Common myeloid progenitor, CD34-positive (primary cell): Measurements from ENCODE around the gene PHF2.

ENCODE experiments used
- CTCF ChIA-PET: fragments of 350-600 bp; sonication (Branson Sonifier 250); formaldehyde crosslinking; loops from one replicate; lab custom pipeline; 2021; ENCODE audit warnings: antibody characterized with exemption; lab: Charles Lee
- POLR2A ChIA-PET: fragments of 350-600 bp; sonication (Branson Sonifier 250); formaldehyde crosslinking; loops from one replicate; lab custom pipeline; 2021; ENCODE audit warnings: antibody characterized with exemption; lab: Charles Lee
- DNase-seq, 3 donors: peaks; one replicate each; pipeline versions ENCODE4 v3.0.0 to v3.0.0-alpha.2; 2013
- H3K27ac ChIP-seq, 2 experiments: 1 replicate in 1 of 2; 2 replicates in 1 of 2; pipeline ENCODE4 v1.7.0; 2013; ENCODE audit warnings: inconsistent platforms in 2 of 2, low read length in 2 of 2, mild to moderate bottlenecking in 2 of 2, low read depth in 1 of 2, moderate library complexity in 1 of 2; ENCODE audit not compliant: severe bottlenecking in 2 of 2, insufficient read depth in 1 of 2, poor library complexity in 1 of 2
- H3K27me3 ChIP-seq, 5 experiments: replicated peaks in 2 of 5; 1 replicate in 3 of 5; 2 replicates in 2 of 5; pipeline versions ENCODE4 v1.6.1 to v1.7.0; 2013; ENCODE audit warnings: low read length in 4 of 5, mild to moderate bottlenecking in 2 of 5, moderate library complexity in 2 of 5, inconsistent platforms in 1 of 5; ENCODE audit not compliant: insufficient read depth in 5 of 5, control insufficient read depth in 4 of 5
- H3K36me3 ChIP-seq, 4 experiments: 1 replicate in 2 of 4; 2 replicates in 2 of 4; pipeline versions ENCODE4 v1.6.1 to v1.7.0; 2013; ENCODE audit warnings: low read length in 3 of 4, control low read depth in 1 of 4, mild to moderate bottlenecking in 1 of 4; ENCODE audit not compliant: control insufficient read depth in 4 of 4, insufficient read depth in 4 of 4
- H3K4me1 ChIP-seq, 4 experiments: 1 replicate in 3 of 4; 2 replicates in 1 of 4; pipeline versions ENCODE4 v1.6.1 to v1.7.1; 2013; ENCODE audit warnings: low read length in 3 of 4, mild to moderate bottlenecking in 3 of 4, control low read depth in 1 of 4, inconsistent platforms in 1 of 4, moderate library complexity in 1 of 4; ENCODE audit not compliant: control insufficient read depth in 4 of 4, insufficient read depth in 4 of 4; ENCODE audit errors: control extremely low read depth in 1 of 4
- H3K4me3 ChIP-seq, 7 experiments: 1 replicate in 4 of 7; 2 replicates in 3 of 7; pipeline versions ENCODE4 v1.5.1 to v1.7.0; 2013; ENCODE audit warnings: mild to moderate bottlenecking in 7 of 7, low read length in 6 of 7, moderate library complexity in 6 of 7, inconsistent platforms in 2 of 7, low read depth in 2 of 7, control low read depth in 1 of 7; ENCODE audit not compliant: insufficient read depth in 4 of 7, control insufficient read depth in 1 of 7; ENCODE audit errors: extremely low read depth in 1 of 7
- H3K9me3 ChIP-seq, 5 experiments: 1 replicate in 4 of 5; 2 replicates in 1 of 5; pipeline versions ENCODE4 v1.6.1 to v1.7.1; 2013; ENCODE audit warnings: low read length in 4 of 5, mild to moderate bottlenecking in 2 of 5, inconsistent platforms in 1 of 5, low read depth in 1 of 5, moderate library complexity in 1 of 5; ENCODE audit not compliant: control insufficient read depth in 4 of 5, insufficient read depth in 2 of 5; ENCODE audit errors: control extremely low read depth in 1 of 5
- WGBS: methylation state at CpG from one replicate; pipeline ENCODE4 v1.1.5; 2013; ENCODE audit not compliant: insufficient coverage; 5-methylcytosine and 5-hydroxymethylcytosine counted together

The PHF2 gene

DNA sequence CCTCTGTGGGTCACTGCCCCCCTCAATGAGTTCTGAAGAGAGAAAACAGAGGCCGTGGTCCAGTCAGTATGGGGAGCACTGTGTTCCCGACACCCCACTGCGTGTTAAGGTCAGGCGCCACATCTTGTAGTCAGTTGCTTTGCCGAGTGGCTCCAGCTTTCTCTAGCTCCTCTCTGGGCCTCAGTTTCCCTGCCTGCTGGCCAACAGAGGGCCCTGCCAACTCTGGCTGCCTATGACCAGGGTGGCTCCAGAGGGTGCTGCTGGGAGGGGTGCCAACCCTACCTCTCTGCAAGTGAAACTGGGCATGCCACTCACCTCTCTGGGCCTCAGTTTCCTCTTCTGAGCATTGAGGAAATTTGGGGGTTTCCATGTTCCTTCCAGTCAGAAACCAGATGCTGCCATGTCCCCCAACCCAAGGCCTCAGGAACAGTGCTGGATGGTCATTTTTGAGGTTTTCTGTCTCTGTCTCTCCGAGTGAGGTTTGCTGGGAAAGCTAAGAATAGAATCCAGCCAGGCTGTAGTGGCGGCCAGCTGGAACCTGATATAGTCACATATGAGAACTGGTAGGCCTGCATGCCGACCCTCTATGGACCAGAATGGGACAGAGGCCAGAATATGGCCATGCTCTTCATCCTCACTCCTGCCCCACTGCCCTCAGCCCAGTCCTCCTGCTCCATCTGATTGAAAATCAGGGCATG, 132.1 kb downstream of the PHF2 start:
- H3K36me3 ChIP-seq, result no peaks in the 10 kb centered on the region
- H3K4me3 ChIP-seq, result no peak overlapping the region
- no peak overlapping the region for H3K27ac ChIP-seq
- CTCF ChIA-PET, result no interaction called here
- peaks cover 0 to 15% (median 3%) of the 10 kb centered on the region in 5 experiments for H3K9me3 ChIP-seq
- 100% methylated on average over 6 of the region's 8 CpGs for WGBS
- H3K27me3 ChIP-seq, result peaks cover 0 to 6% (median 0%) of the 10 kb centered on the region in 5 experiments
- no peak for DNase-seq
- POLR2A ChIA-PET, result no interaction called here
- H3K4me1 ChIP-seq, result peaks cover 0 to 4% (median 0%) of the 10 kb centered on the region in 4 experiments

- POLR2A ChIA-PET, result no interaction called here
Measured at GRCh38 chr9:93708987-93709302, 132.6 kb downstream of the PHF2 start.

GRCh38 chr9:93709600-93710369, 133.4 kb downstream of the PHF2 start:
- POLR2A ChIA-PET, result no interaction called here
- CTCF ChIA-PET, result no interaction called here
- Histone ChIP-seq H3K27me3 (peaks cover 0 to 6% (median 0%) of the 10 kb centered on the region in 5 experiments), H3K36me3 (no peaks in the 10 kb centered on the region), H3K4me1 (peaks cover 0 to 9% (median 0%) of the 10 kb centered on the region in 4 experiments), H3K4me3 (no peak overlapping the region), H3K9me3 (peaks cover 0 to 10% (median 3%) of the 10 kb centered on the region in 5 experiments), H3K27ac (no peak overlapping the region)
- DNase-seq, result peak in 1 of 3 donors; percentile 5
- 92% methylated on average over 2 of the region's 2 CpGs for WGBS

More at GRCh38 chr9:93708987-93709302, 132.6 kb downstream of the PHF2 start:
- peaks cover 0 to 9% (median 0%) of the 10 kb centered on the region in 4 experiments for H3K4me1 ChIP-seq
- no peak for DNase-seq
- WGBS, result 100% methylated on average over 2 of the region's 2 CpGs
- H3K27me3 ChIP-seq, result peaks cover 0 to 6% (median 0%) of the 10 kb centered on the region in 5 experiments
- H3K27ac ChIP-seq, result no peak overlapping the region
- no peaks in the 10 kb centered on the region for H3K36me3 ChIP-seq
- CTCF ChIA-PET, result no interaction called here
- H3K4me3 ChIP-seq, result no peak overlapping the region
- peaks cover 0 to 13% (median 3%) of the 10 kb centered on the region in 5 experiments for H3K9me3 ChIP-seq

DNA sequence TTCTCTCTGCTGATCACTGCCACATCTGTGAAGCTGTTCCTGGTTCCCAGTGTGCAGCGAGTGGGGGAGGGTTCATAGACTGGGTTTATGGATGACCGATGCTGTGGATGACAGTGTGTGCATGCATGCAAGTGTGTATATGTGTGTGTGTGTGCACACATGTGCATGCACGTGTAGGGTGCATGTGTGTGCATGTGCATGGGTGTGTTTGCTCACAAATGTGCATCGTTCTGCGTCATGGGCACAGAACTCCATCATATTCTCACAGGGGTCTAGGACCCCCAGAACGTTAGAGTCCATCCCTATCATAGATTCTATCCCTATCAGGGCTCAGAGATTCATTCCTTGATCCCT, 134.0 kb downstream of the PHF2 start:
- peaks cover 0 to 14% (median 3%) of the 10 kb centered on the region in 5 experiments for H3K9me3 ChIP-seq
- ChIA-PET POLR2A (no interaction called here), CTCF (no interaction called here)
- 100% methylated on average over 4 of the region's 6 CpGs for WGBS
- H3K27ac ChIP-seq, result no peak overlapping the region
- no peak for DNase-seq
- peaks cover 0 to 6% (median 0%) of the 10 kb centered on the region in 5 experiments for H3K27me3 ChIP-seq
- H3K36me3 ChIP-seq, result no peaks in the 10 kb centered on the region
- H3K4me1 ChIP-seq, result peaks cover 0 to 9% (median 0%) of the 10 kb centered on the region in 4 experiments
- no peak overlapping the region for H3K4me3 ChIP-seq

DNA sequence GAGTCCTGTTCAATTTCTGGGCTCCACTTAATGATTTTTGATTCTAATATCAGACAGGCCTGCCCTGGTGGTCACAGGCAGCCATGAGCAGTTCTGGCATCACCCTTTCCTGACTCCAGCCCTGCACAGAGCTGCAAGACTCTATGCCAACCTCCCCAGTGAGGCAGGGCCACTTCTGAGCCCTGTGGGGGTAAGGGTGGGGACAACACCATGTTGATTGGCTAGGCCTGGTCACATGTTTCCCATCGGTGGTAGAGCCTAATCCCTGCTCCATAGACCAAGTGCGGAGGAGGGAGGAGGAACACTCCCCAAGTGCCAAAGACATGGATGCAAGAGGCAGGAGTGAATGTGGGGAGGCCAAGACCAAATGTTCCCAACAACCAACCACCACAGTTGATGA, 134.6 kb downstream of the PHF2 start:
- Histone ChIP-seq H3K36me3 (no peaks in the 10 kb centered on the region), H3K27ac (no peak overlapping the region), H3K4me1 (peaks cover 0 to 9% (median 0%) of the 10 kb centered on the region in 4 experiments), H3K9me3 (peaks cover 0 to 19% (median 3%) of the 10 kb centered on the region in 5 experiments), H3K27me3 (peaks cover 0 to 8% (median 0%) of the 10 kb centered on the region in 5 experiments), H3K4me3 (no peak overlapping the region)
- no peak for DNase-seq
- ChIA-PET POLR2A (no interaction called here), CTCF (interaction anchor here (1.1 kb wide), 1 partner anchor 28 kb away, joined by 3 read pairs; no protein-coding TSS in a partner anchor)
- WGBS, result 100% methylated on average over 2 of the region's 2 CpGs

GRCh38 chr9:93712896-93713295, 136.5 kb downstream of the PHF2 start:
- H3K27ac ChIP-seq, result no peak overlapping the region
- WGBS, result 90% methylated on average over 8 of the region's 9 CpGs
- peaks cover 0 to 9% (median 0%) of the 10 kb centered on the region in 4 experiments for H3K4me1 ChIP-seq
- H3K9me3 ChIP-seq, result peaks cover 0 to 17% (median 0%) of the 10 kb centered on the region in 5 experiments
- H3K27me3 ChIP-seq, result peaks cover 0 to 4% (median 0%) of the 10 kb centered on the region in 5 experiments
- no peaks in the 10 kb centered on the region for H3K36me3 ChIP-seq
- POLR2A ChIA-PET, result no interaction called here
- DNase-seq, result no peak
- CTCF ChIA-PET, result no interaction called here
- H3K4me3 ChIP-seq, result no peak overlapping the region

GRCh38 chr9:93713716-93714115, 137.3 kb downstream of the PHF2 start:
- CTCF ChIA-PET, result no interaction called here
- WGBS, result 96% methylated on average over 4 of the region's 4 CpGs
- no peak overlapping the region for H3K27ac ChIP-seq
- H3K36me3 ChIP-seq, result no peaks in the 10 kb centered on the region
- peaks cover 0 to 7% (median 0%) of the 10 kb centered on the region in 5 experiments for H3K27me3 ChIP-seq
- H3K4me3 ChIP-seq, result no peak overlapping the region
- H3K4me1 ChIP-seq, result peaks cover 0 to 9% (median 0%) of the 10 kb centered on the region in 4 experiments
- H3K9me3 ChIP-seq, result peaks cover 0 to 17% (median 0%) of the 10 kb centered on the region in 5 experiments
- DNase-seq, result peak; percentile 4 to 58 (median 45)
- POLR2A ChIA-PET, result no interaction called here
